Liver (tissue), 9 donors: ENCODE data around the gene WWC2. TPM values are rescaled to one million over a fixed set of nuclear protein-coding genes. Genes with fewer than 3 reads are reported as not detected.
"Not testable (repeated sequence)": the region's sequence is repeated elsewhere in the genome, so short reads cannot be mapped to it uniquely, and the experiment has no call there.

Experiments
- DNase-seq: peaks from one replicate; pipeline ENCODE4 v3.0.0-alpha.2; 2017; ENCODE audit warnings: low spot score
- H3K27ac ChIP-seq, 2 donors: one replicate each; pipeline ENCODE4 v1.7.0; 2013; ENCODE audit warnings: inconsistent platforms in 2 of 2, low read length in 2 of 2, control low read depth in 1 of 2, low read depth in 1 of 2, mild to moderate bottlenecking in 1 of 2
- H3K27me3 ChIP-seq, 4 donors: one replicate each; pipeline versions ENCODE4 v1.6.1 to v1.7.0; 2013; ENCODE audit warnings: low read length in 3 of 4, inconsistent platforms in 1 of 4, mild to moderate bottlenecking in 1 of 4, moderate library complexity in 1 of 4; ENCODE audit not compliant: control insufficient read depth in 4 of 4, insufficient read depth in 4 of 4
- H3K36me3 ChIP-seq, 4 donors: one replicate each; pipeline versions ENCODE4 v1.6.1 to v1.7.0; 2013; ENCODE audit warnings: low read length in 3 of 4, mild to moderate bottlenecking in 3 of 4, low read depth in 1 of 4, moderate library complexity in 1 of 4; ENCODE audit not compliant: control insufficient read depth in 4 of 4, insufficient read depth in 3 of 4
- H3K4me1 ChIP-seq, 4 donors: one replicate each; pipeline versions ENCODE4 v1.6.1 to v1.7.0; 2013; ENCODE audit warnings: low read length in 3 of 4, mild to moderate bottlenecking in 3 of 4, moderate library complexity in 1 of 4; ENCODE audit not compliant: control insufficient read depth in 4 of 4, insufficient read depth in 4 of 4
- H3K4me3 ChIP-seq, 3 donors: one replicate each; pipeline versions ENCODE4 v1.6.1 to v1.7.0; 2013; ENCODE audit warnings: low read length in 3 of 3, control low read depth in 1 of 3, low read depth in 1 of 3, mild to moderate bottlenecking in 1 of 3
- H3K9ac ChIP-seq, 2 donors: one replicate each; pipeline ENCODE4 v1.7.0; 2013; ENCODE audit warnings: low read length in 2 of 2, mild to moderate bottlenecking in 2 of 2, moderate library complexity in 2 of 2, control low read depth in 1 of 2, low read depth in 1 of 2
- H3K9me3 ChIP-seq, 4 donors: one replicate each; pipeline versions ENCODE4 v1.6.1 to v1.7.0; 2013; ENCODE audit warnings: low read length in 3 of 4; ENCODE audit not compliant: control insufficient read depth in 4 of 4
- FOXA1 ChIP-seq: IDR thresholded peaks from 2 replicates; pipeline ENCODE4 v1.6.1; 2016; ENCODE audit warnings: antibody characterized with exemption
- FOXA2 ChIP-seq: IDR thresholded peaks from 2 replicates; pipeline ENCODE4 v1.6.1; 2016; ENCODE audit warnings: antibody characterized with exemption
- GABPA ChIP-seq, 2 donors: IDR thresholded peaks in 1 of 2; conservative IDR thresholded peaks in 1 of 2; 2 replicates each; pipeline ENCODE4 v1.6.1; 2016; ENCODE audit warnings: antibody characterized with exemption in 2 of 2, mild to moderate bottlenecking in 1 of 2, moderate library complexity in 1 of 2
- RAD21 ChIP-seq, 2 donors: IDR thresholded peaks; 2 replicates each; pipeline ENCODE4 v1.6.1; 2016; ENCODE audit warnings: antibody characterized with exemption in 2 of 2, mild to moderate bottlenecking in 2 of 2
- SP1 ChIP-seq: IDR thresholded peaks from 2 replicates; pipeline ENCODE4 v1.6.1; 2018; ENCODE audit warnings: antibody characterized with exemption, mild to moderate bottlenecking
- WGBS: extraction: QIAGEN DNeasy Blood & Tissue Kit; methylation state at CpG from one replicate; pipeline ENCODE4 v1.1.7; 2013; 5-methylcytosine and 5-hydroxymethylcytosine counted together
- polyA plus RNA-seq, 2 donors: library from polyadenylated mRNA; stranded (reverse) in 1 of 2; unstranded in 1 of 2; fragments of 200-250 nt in 1 of 2; fragments of >200 nt in 1 of 2; fragmentation: Nextera tagmentation in 1 of 2; extraction: Ambion mirVana in 1 of 2; gene quantifications; one replicate each; pipeline versions ENCODE4 v1.2.1 to v1.2.3, GENCODE V29; 2013 to 2015
- total RNA-seq, 2 donors: library from RNA; depleted of rRNA; stranded (reverse); fragments of >200 nt; gene quantifications; one replicate each; pipeline ENCODE4 v1.2.3, GENCODE V29; 2014
- TF ChIP-seq, protein P1 (sequence below): fragments of 150-350 bp; IDR thresholded peaks from 2 replicates; pipeline ENCODE4 v1.5.1; 2017; ENCODE audit warnings: improper control_type of control experiment, low read depth, low read length; ENCODE audit not compliant: missing input control
- TF ChIP-seq, protein P2 (sequence below): IDR thresholded peaks from 2 replicates; pipeline ENCODE4 v1.6.1; 2016; ENCODE audit warnings: antibody characterized with exemption, mild to moderate bottlenecking
- donor health status: healthy.
- donor health status: healthy.
- donor health status: healthy.
- donor health status: healthy.
- donor health status: healthy.

The WWC2 gene
- total and polyA plus RNA-seq, 4 donors, result 8.6 to 60.1 (median 13.3) TPM

- H3K4me1 ChIP-seq, H3K27ac ChIP-seq, H3K36me3 ChIP-seq, H3K4me3 ChIP-seq, H3K9me3 ChIP-seq, H3K9ac ChIP-seq, H3K27me3 ChIP-seq, DNase-seq: not testable (repeated sequence)
- 91% methylated on average over 11 of the region's 11 CpGs for WGBS
Observed at GRCh38 chr4:183324056-183324455, 225.0 kb downstream of the WWC2 start.

DNA sequence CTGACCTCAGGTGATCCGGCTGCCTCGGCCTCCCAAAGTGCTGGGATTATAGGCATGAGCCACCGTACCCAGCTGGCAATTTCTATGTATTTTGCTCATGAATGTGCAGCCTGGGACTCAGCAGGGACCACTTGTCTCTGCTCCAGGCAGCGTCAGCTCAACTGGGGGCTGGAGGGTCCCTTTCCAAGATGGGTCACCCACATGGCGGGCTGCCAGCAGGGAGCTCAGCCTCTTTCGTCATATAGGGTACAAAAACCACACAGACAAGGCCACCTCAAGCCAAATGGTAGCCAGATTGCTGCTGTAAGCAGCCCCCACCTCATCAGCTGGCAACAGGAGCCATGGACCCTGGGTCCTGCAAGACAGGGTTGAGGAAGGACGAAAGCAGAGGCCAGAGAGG, 225.6 kb downstream of the WWC2 start:
- no peak overlapping the region for H3K27ac ChIP-seq
- H3K36me3 ChIP-seq, result no peaks in the 10 kb centered on the region
- WGBS, result 94% methylated on average over 7 of the region's 7 CpGs
- H3K9ac ChIP-seq, result no peak overlapping the region
- peaks cover 0 to 3% (median 0%) of the 10 kb centered on the region in 4 donors for H3K9me3 ChIP-seq
- H3K4me3 ChIP-seq, result no peak overlapping the region
- TF ChIP-seq RAD21 (IDR thresholded peaks at IDR 0.05) (no peak), SP1 (no peak), GABPA (IDR thresholded peaks at IDR 0.05 in 1 of 2, conservative IDR thresholded peaks at IDR 0.05 in 1 of 2) (no peak), FOXA2 (no peak)
- no peaks in the 10 kb centered on the region for H3K4me1 ChIP-seq
- no peaks in the 10 kb centered on the region for H3K27me3 ChIP-seq
- no peak for DNase-seq

GRCh38 chr4:183326387-183326786, 227.3 kb downstream of the WWC2 start:
- H3K4me1 ChIP-seq, H3K27me3 ChIP-seq, H3K9ac ChIP-seq, H3K9me3 ChIP-seq, H3K4me3 ChIP-seq, H3K36me3 ChIP-seq, H3K27ac ChIP-seq, DNase-seq: not testable (repeated sequence)
- 91% methylated on average over 6 of the region's 6 CpGs for WGBS

- Histone ChIP-seq H3K27me3 (no peaks in the 10 kb centered on the region), H3K9me3 (peaks cover 0 to 3% (median 0%) of the 10 kb centered on the region in 4 donors), H3K9ac (no peak overlapping the region), H3K36me3 (no peaks in the 10 kb centered on the region), H3K4me3 (no peak overlapping the region), H3K4me1 (no peaks in the 10 kb centered on the region), H3K27ac (no peak overlapping the region)
- 64% methylated on average over 2 of the region's 2 CpGs for WGBS
- no peak for DNase-seq
- TF ChIP-seq, protein P1, sequence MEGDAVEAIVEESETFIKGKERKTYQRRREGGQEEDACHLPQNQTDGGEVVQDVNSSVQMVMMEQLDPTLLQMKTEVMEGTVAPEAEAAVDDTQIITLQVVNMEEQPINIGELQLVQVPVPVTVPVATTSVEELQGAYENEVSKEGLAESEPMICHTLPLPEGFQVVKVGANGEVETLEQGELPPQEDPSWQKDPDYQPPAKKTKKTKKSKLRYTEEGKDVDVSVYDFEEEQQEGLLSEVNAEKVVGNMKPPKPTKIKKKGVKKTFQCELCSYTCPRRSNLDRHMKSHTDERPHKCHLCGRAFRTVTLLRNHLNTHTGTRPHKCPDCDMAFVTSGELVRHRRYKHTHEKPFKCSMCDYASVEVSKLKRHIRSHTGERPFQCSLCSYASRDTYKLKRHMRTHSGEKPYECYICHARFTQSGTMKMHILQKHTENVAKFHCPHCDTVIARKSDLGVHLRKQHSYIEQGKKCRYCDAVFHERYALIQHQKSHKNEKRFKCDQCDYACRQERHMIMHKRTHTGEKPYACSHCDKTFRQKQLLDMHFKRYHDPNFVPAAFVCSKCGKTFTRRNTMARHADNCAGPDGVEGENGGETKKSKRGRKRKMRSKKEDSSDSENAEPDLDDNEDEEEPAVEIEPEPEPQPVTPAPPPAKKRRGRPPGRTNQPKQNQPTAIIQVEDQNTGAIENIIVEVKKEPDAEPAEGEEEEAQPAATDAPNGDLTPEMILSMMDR, result no peak
- TF ChIP-seq, protein P2, sequence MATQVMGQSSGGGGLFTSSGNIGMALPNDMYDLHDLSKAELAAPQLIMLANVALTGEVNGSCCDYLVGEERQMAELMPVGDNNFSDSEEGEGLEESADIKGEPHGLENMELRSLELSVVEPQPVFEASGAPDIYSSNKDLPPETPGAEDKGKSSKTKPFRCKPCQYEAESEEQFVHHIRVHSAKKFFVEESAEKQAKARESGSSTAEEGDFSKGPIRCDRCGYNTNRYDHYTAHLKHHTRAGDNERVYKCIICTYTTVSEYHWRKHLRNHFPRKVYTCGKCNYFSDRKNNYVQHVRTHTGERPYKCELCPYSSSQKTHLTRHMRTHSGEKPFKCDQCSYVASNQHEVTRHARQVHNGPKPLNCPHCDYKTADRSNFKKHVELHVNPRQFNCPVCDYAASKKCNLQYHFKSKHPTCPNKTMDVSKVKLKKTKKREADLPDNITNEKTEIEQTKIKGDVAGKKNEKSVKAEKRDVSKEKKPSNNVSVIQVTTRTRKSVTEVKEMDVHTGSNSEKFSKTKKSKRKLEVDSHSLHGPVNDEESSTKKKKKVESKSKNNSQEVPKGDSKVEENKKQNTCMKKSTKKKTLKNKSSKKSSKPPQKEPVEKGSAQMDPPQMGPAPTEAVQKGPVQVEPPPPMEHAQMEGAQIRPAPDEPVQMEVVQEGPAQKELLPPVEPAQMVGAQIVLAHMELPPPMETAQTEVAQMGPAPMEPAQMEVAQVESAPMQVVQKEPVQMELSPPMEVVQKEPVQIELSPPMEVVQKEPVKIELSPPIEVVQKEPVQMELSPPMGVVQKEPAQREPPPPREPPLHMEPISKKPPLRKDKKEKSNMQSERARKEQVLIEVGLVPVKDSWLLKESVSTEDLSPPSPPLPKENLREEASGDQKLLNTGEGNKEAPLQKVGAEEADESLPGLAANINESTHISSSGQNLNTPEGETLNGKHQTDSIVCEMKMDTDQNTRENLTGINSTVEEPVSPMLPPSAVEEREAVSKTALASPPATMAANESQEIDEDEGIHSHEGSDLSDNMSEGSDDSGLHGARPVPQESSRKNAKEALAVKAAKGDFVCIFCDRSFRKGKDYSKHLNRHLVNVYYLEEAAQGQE, result no peak
- TF ChIP-seq FOXA1, result no peak
Observed at GRCh38 chr4:183326853-183327252, 227.8 kb downstream of the WWC2 start.
